ENCODE results near the gene PDE8A. TPM values are rescaled to one million over a fixed set of nuclear protein-coding genes. Genes with fewer than 3 reads are reported as not detected.

The PDE8A gene
- total and polyA plus RNA-seq, 10 of the 15 experiments (the other 5 are each of a cell fraction or from before 2014, with no cell fraction given), result 6.7 to 69.2 (median 27.2) TPM

DNA sequence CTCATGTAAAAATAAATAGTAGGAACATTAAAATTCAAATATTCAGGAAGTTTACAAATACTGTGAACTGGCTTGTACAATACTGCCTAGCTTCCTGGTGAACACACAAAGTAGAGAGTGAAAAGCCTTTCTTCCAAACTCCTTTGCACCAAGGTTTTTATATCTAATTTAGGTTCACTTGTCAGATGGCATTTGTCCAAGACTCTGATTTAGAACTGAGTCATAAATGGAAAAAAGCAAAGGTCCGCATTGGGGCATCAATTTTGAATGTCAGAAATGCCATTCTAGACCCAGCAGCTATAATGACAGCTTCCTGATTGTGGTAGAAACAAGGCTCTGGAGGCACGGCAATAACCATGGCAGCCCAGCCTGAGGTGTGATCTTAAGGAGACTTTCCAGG, 160.7 kb downstream of the PDE8A start (continued):
- TF ChIP-seq, protein P1, sequence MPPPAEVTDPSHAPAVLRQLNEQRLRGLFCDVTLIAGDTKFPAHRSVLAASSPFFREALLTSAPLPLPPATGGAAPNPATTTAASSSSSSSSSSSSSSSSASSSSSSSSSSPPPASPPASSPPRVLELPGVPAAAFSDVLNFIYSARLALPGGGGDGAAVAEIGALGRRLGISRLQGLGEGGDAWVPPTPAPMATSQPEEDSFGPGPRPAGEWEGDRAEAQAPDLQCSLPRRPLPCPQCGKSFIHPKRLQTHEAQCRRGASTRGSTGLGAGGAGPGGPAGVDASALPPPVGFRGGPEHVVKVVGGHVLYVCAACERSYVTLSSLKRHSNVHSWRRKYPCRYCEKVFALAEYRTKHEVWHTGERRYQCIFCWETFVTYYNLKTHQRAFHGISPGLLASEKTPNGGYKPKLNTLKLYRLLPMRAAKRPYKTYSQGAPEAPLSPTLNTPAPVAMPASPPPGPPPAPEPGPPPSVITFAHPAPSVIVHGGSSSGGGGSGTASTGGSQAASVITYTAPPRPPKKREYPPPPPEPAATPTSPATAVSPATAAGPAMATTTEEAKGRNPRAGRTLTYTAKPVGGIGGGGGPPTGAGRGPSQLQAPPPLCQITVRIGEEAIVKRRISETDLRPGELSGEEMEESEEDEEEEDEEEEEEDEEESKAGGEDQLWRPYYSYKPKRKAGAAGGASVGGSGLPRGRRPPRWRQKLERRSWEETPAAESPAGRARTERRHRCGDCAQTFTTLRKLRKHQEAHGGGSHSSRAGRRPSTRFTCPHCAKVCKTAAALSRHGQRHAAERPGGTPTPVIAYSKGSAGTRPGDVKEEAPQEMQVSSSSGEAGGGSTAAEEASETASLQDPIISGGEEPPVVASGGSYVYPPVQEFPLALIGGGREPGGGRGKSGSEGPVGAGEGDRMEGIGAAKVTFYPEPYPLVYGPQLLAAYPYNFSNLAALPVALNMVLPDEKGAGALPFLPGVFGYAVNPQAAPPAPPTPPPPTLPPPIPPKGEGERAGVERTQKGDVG (CRISPR knock-in tag; IDR thresholded peaks at IDR 0.05), result no peak

DNA sequence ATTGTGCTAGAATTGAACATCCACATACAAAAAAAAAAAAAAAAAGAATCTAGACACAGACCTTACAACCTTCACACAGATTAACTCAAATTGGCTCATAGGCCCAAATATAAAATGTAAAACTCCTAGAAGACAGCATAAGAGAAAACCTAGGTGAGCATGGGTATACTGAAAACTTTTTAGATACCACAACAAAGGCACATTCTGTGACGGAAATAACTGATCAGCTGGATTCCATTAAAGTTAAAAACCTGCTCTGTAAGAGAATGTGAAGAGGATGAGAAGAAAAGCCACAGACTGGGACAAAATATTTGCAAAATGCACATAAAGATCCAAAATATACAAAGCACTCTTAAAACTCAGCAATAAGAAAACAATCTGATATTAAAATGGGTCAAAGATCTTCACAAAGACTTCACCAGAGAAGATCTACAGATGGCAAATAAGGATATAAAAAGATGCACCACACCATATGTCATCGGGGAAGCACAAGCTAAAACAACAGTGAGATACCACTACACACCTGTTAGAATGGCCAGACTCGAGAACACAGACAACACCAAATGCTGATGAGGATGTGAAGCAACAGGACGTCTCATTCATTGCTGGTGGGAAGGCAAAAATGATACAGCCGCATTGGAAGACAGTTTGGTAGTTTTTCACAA, 167.9 kb downstream of the PDE8A start:
- no peak for ATAC-seq

More for the DNA sequence above, 167.9 kb downstream of the PDE8A start:
- DNase-seq (ENCODE audit: low read depth, low spot score) (no peak), FAIRE-seq (no peak)
- no peak overlapping the region for H3K27ac ChIP-seq (ENCODE audit: control insufficient read depth, insufficient read depth)
- no peaks in the 10 kb centered on the region for H4K20me1 ChIP-seq (ENCODE audit: control insufficient read depth, insufficient read depth)
- no peaks in the 10 kb centered on the region for H3K79me2 ChIP-seq (ENCODE audit: control insufficient read depth, insufficient read depth, low read length)
- H3K4me2 ChIP-seq (ENCODE audit: control insufficient read depth, insufficient read depth), result no peak overlapping the region
- H3K27me3 ChIP-seq (replicated peaks in 1 of 2; ENCODE audit: control insufficient read depth in 2 of 2, insufficient read depth in 2 of 2, low read length in 1 of 2), result no peaks in the 10 kb centered on the region
- no peaks in the 10 kb centered on the region for H3K4me1 ChIP-seq (ENCODE audit: control insufficient read depth, insufficient read depth, low read length)
- no TSS peak for BruUV-seq (replicated peaks)
- no peaks in the 10 kb centered on the region for H3K36me3 ChIP-seq (ENCODE audit: control insufficient read depth in 2 of 2, insufficient read depth in 2 of 2, low read length in 1 of 2)
- RAD21 ChIA-PET (ENCODE audit: unreplicated experiment), result no interaction called here
- TF ChIP-seq NRF1 (conservative IDR thresholded peaks at IDR 0.05; ENCODE audit: low read depth, low read length), result no peak
- TF ChIP-seq ATF7 (IDR thresholded peaks at IDR 0.05; ENCODE audit: low read depth), result no peak
- no peak for TF ChIP-seq YBX1 (IDR thresholded peaks at IDR 0.05)
- no peak for TF ChIP-seq RAD51 (IDR thresholded peaks at IDR 0.05)
- TF ChIP-seq, protein P2, sequence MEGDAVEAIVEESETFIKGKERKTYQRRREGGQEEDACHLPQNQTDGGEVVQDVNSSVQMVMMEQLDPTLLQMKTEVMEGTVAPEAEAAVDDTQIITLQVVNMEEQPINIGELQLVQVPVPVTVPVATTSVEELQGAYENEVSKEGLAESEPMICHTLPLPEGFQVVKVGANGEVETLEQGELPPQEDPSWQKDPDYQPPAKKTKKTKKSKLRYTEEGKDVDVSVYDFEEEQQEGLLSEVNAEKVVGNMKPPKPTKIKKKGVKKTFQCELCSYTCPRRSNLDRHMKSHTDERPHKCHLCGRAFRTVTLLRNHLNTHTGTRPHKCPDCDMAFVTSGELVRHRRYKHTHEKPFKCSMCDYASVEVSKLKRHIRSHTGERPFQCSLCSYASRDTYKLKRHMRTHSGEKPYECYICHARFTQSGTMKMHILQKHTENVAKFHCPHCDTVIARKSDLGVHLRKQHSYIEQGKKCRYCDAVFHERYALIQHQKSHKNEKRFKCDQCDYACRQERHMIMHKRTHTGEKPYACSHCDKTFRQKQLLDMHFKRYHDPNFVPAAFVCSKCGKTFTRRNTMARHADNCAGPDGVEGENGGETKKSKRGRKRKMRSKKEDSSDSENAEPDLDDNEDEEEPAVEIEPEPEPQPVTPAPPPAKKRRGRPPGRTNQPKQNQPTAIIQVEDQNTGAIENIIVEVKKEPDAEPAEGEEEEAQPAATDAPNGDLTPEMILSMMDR (IDR thresholded peaks at IDR 0.05 in 2 of 3, conservative IDR thresholded peaks at IDR 0.05 in 1 of 3; ENCODE audit: control insufficient read depth in 2 of 3, extremely low read depth in 1 of 3, insufficient read depth in 1 of 3, low read depth in 3 of 3, low read length in 3 of 3), result no peak
- TF ChIP-seq MTA3 (IDR thresholded peaks at IDR 0.05; ENCODE audit: borderline replicate concordance, low read length), result no peak
- no peak for TF ChIP-seq CHD4 (IDR thresholded peaks at IDR 0.05)
- in situ Hi-C loops (cut with MboI), result no loop called here
- no peaks in the 10 kb centered on the region for H3K9me3 ChIP-seq (replicated peaks; ENCODE audit: control insufficient read depth, insufficient read depth, low read length)
- H2AFZ ChIP-seq (ENCODE audit: control insufficient read depth, low read depth, low read length), result no peak overlapping the region
- H3K9ac ChIP-seq (ENCODE audit: control insufficient read depth, insufficient read depth, low read length), result no peak overlapping the region
- CTCF ChIA-PET, result no interaction called here
- H3K4me3 ChIP-seq, result no peak overlapping the region
- intact Hi-C loops (cut with micrococcal nuclease; ENCODE audit: unreplicated experiment), result no loop called here
- SMC1A ChIA-PET (ENCODE audit: uncharacterized antibody, unreplicated experiment), result no interaction called here
- 48% methylated on average over 5 of the region's 5 CpGs for WGBS (ENCODE audit: insufficient coverage, insufficient replicate concordance, low lambda C conversion rate, missing lambda C conversion rate)
- POLR2A ChIA-PET, result interaction anchor here (0.6 kb wide), 1 partner anchor 381 kb away, joined by 4 read pairs; no protein-coding TSS in a partner anchor
